Measurements from ENCODE around the gene OR10S1.

DNA sequence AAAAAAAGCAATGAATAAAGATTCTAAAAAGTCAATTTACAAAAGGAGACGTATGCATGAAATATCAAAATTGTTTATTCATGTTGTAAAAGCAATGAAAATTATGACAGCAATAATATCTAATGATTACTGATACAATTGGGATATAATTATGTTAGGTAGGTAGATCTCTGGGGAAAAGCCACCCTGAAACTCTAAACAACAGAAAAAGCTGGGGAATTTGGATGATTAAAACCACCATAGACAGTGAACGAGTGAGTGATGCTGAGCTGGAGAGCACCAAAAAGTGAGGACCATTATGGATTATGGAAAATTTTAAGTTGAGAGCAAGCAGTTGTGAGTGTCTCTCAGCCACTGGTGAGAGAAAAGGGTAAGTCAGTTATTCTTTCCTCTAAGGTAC, 48.9 kb upstream of the OR10S1 start, which contains the start of gene OR10G8:
- TF ChIP-seq, protein P1, sequence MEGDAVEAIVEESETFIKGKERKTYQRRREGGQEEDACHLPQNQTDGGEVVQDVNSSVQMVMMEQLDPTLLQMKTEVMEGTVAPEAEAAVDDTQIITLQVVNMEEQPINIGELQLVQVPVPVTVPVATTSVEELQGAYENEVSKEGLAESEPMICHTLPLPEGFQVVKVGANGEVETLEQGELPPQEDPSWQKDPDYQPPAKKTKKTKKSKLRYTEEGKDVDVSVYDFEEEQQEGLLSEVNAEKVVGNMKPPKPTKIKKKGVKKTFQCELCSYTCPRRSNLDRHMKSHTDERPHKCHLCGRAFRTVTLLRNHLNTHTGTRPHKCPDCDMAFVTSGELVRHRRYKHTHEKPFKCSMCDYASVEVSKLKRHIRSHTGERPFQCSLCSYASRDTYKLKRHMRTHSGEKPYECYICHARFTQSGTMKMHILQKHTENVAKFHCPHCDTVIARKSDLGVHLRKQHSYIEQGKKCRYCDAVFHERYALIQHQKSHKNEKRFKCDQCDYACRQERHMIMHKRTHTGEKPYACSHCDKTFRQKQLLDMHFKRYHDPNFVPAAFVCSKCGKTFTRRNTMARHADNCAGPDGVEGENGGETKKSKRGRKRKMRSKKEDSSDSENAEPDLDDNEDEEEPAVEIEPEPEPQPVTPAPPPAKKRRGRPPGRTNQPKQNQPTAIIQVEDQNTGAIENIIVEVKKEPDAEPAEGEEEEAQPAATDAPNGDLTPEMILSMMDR (IDR thresholded peaks at IDR 0.05) = no peak
- TF ChIP-seq POLR2A (IDR thresholded peaks at IDR 0.05) = no peak

All from lower leg skin (tissue), 3 donors.